MV-4-11 (cell line): ENCODE measurements around the gene UBAC2.
A peak's percentile ranks its signal among the peaks of the same experiment; 100 is the strongest.
"Not testable (repeated sequence)": the region's sequence is repeated elsewhere in the genome, so short reads cannot be mapped to it uniquely, and the experiment has no call there.

ENCODE experiments used
- DNase-seq: peaks from one replicate; lab custom pipeline; 2025; lab: John Stamatoyannopoulos, UW

UBAC2 gene

GRCh38 chr13:99379856-99380801 lies 179.5 kb downstream of the UBAC2 start:
- DNase-seq, result no peak

GRCh38 chr13:99380921-99381645 lies 180.4 kb downstream of the UBAC2 start:
- no peak for DNase-seq

GRCh38 chr13:99381766-99382165 lies 181.1 kb downstream of the UBAC2 start:
- DNase-seq, result no peak

- DNase-seq, result peak; percentile 40
Measured at GRCh38 chr13:99382428-99383133, 181.9 kb downstream of the UBAC2 start.

GRCh38 chr13:99383511-99383921 lies 182.9 kb downstream of the UBAC2 start:
- DNase-seq, result no peak

- no peak for DNase-seq
Measured at GRCh38 chr13:99383946-99384345, 183.3 kb downstream of the UBAC2 start.

GRCh38 chr13:99384468-99384867 lies 183.8 kb downstream of the UBAC2 start:
- DNase-seq, result peak; percentile 19

- no peak for DNase-seq
Measured at GRCh38 chr13:99385161-99385560, 184.5 kb downstream of the UBAC2 start.

- DNase-seq, result no peak
Measured at GRCh38 chr13:99385940-99386339, 185.3 kb downstream of the UBAC2 start.

GRCh38 chr13:99386495-99386894 lies 185.8 kb downstream of the UBAC2 start:
- DNase-seq, result peak; percentile 2

GRCh38 chr13:99386911-99387788 lies 186.5 kb downstream of the UBAC2 start:
- DNase-seq, result peak; percentile 43

GRCh38 chr13:99388334-99388923 lies 187.8 kb downstream of the UBAC2 start:
- no peak for DNase-seq

GRCh38 chr13:99389094-99389493 lies 188.4 kb downstream of the UBAC2 start:
- DNase-seq, result not testable (repeated sequence)

GRCh38 chr13:99389520-99390304 lies 189.1 kb downstream of the UBAC2 start:
- DNase-seq, result no peak

- no peak for DNase-seq
Measured at GRCh38 chr13:99390601-99391000, 189.9 kb downstream of the UBAC2 start.

- no peak for DNase-seq
Measured at GRCh38 chr13:99391781-99392469, 191.3 kb downstream of the UBAC2 start.

GRCh38 chr13:99392470-99393135 lies 191.9 kb downstream of the UBAC2 start:
- DNase-seq, result no peak

- not testable (repeated sequence) for DNase-seq
Measured at GRCh38 chr13:99393391-99393790, 192.7 kb downstream of the UBAC2 start.
